Lung microvascular endothelial cell (primary cell): ENCODE data around the gene CCDC93. TPM values are rescaled to one million over a fixed set of nuclear protein-coding genes. Genes with fewer than 3 reads are reported as not detected.

Experiments used
- DNase-seq, 2 donors: peaks; one replicate each; pipeline versions ENCODE4 v3.0.0 to v3.0.0-alpha.2; 2010; ENCODE audit warnings: low read depth in 2 of 2
- total RNA-seq: library from RNA; depleted of rRNA; stranded (reverse); fragments of >200 nt; gene quantifications from 2 replicates; pipeline ENCODE4 v1.2.1, GENCODE V29; 2014

CCDC93 gene
- total RNA-seq, 1 donor from 2014 or later = 19.0 TPM

- DNase-seq = peak; percentile 20 to 35
These were observed 96.5 kb downstream of the CCDC93 start for GRCh38 chr2:117917223-117917917.

- no peak for DNase-seq
These were observed 110.9 kb downstream of the CCDC93 start for GRCh38 chr2:117902933-117903332.

- DNase-seq = no peak
These were observed 125.0 kb downstream of the CCDC93 start for GRCh38 chr2:117888897-117889296.

GRCh38 chr2:117885308-117885707 lies 128.6 kb downstream of the CCDC93 start:
- no peak for DNase-seq

- no peak for DNase-seq
These were observed 134.9 kb downstream of the CCDC93 start for GRCh38 chr2:117879003-117879402.

- no peak for DNase-seq
These were observed 138.1 kb downstream of the CCDC93 start for GRCh38 chr2:117875786-117876185.

Other genes starting within 250 kb of the CCDC93 start
- 29.9 and 42.9 TPM in 2 replicates for gene DDX18, start 199.4 kb downstream of the CCDC93 start, total RNA-seq
- gene INSIG2, start 74.4 kb upstream of the CCDC93 start, total RNA-seq = 11.8 and 19.6 TPM in 2 replicates